Psoas muscle (tissue), 8 donors: ENCODE results near the gene HABP4. TPM values are rescaled to one million over a fixed set of nuclear protein-coding genes. Genes with fewer than 3 reads are reported as not detected.

Experiments used
- ATAC-seq, 4 donors: fragments of 200-7000 bp; cut with Tn5 transposase; one replicate each; pipeline ENCODE4 v1.9.1; 2020; ENCODE audit warnings: moderate library complexity in 3 of 4, mild to moderate bottlenecking in 2 of 4
- DNase-seq, 2 donors: peaks; one replicate each; pipeline ENCODE4 v3.0.0-alpha.2; 2020
- H3K27ac ChIP-seq: fragments of 200-600 bp; one replicate; pipeline ENCODE4 v1.8.0; 2022
- H3K27me3 ChIP-seq, 3 donors: fragments of 200-600 bp in 1 of 3; one replicate each; pipeline versions ENCODE4 v1.6.1 to v1.8.0; 2013 to 2022; ENCODE audit warnings: low read length in 2 of 3, mild to moderate bottlenecking in 2 of 3, moderate library complexity in 1 of 3; ENCODE audit not compliant: insufficient read depth in 3 of 3
- H3K36me3 ChIP-seq, 2 donors: fragments of 200-600 bp in 1 of 2; one replicate each; pipeline versions ENCODE4 v1.6.1 to v1.8.0; 2013 to 2022; ENCODE audit warnings: low read depth in 1 of 2, mild to moderate bottlenecking in 1 of 2, moderate library complexity in 1 of 2; ENCODE audit not compliant: insufficient read depth in 1 of 2
- H3K4me1 ChIP-seq: fragments of 200-600 bp; one replicate; pipeline ENCODE4 v1.8.0; 2022
- H3K4me3 ChIP-seq: fragments of 200-600 bp; one replicate; pipeline ENCODE4 v1.8.0; 2022; ENCODE audit warnings: mild to moderate bottlenecking
- H3K9me3 ChIP-seq: fragments of 200-600 bp; one replicate; pipeline ENCODE4 v1.8.0; 2022
- CTCF ChIP-seq: fragments of 200-600 bp; IDR thresholded peaks from one replicate; pipeline ENCODE4 v1.8.0; 2022; ENCODE audit warnings: antibody characterized with exemption
- WGBS, 3 donors: extraction: QIAGEN DNeasy Blood & Tissue Kit; methylation state at CpG; one replicate each; pipeline versions ENCODE4 v1.1.6 to v1.1.7; 2013; 5-methylcytosine and 5-hydroxymethylcytosine counted together
- intact Hi-C, 2 donors: fragments of 100-400 bp; cut with DNase I; formaldehyde crosslinking; loops; one replicate each; pipeline versions ENCODE4 v1.11.0 to v1.14.2; 2022
- polyA plus RNA-seq, 3 donors: library from polyadenylated mRNA; stranded (reverse); fragments of 200-250 nt; gene quantifications; one replicate each; pipeline ENCODE4 v1.2.3, GENCODE V29; 2013
- total RNA-seq, 4 donors: library from RNA; stranded (reverse); fragmentation: NEBNext Ultra II Directional in 2 of 4; extraction: Animal tissue kit (Norgen Biotek cat#: 25700) in 2 of 4; gene quantifications; one replicate each; pipeline versions ENCODE4 v1.2.1 to v1.2.4, GENCODE V29; 2021 to 2023
- donor health status: healthy with polysubstance abuse.
- donor health status: DM: no; HTN: no; CAD: no; lungs with moderate emphysema.
- donor health status: Bipolar disorder and iron deficiency.
- donor health status: healthy.
- donor health status: DM: yes; HTN: yes; CAD: no.
- donor health status: DM: no; HTN: no; CAD: no.
- donor health status: DM: no; HTN: no; CAD: no.
- donor health status: DM: yes; HTN: yes; CAD: no.

Gene HABP4
- total and polyA plus RNA-seq, 7 donors = 6.4 to 14.4 (median 9.3) TPM

- H3K4me3 ChIP-seq = no peak overlapping the region
- H3K4me1 ChIP-seq = no peaks in the 10 kb centered on the region
- H3K9me3 ChIP-seq = no peaks in the 10 kb centered on the region
- ATAC-seq (no peak), DNase-seq (no peak)
- intact Hi-C loops = no loop called here
- no peaks in the 10 kb centered on the region for H3K36me3 ChIP-seq
- 90 to 95% (median 92%) methylated on average over 5 of the region's 5 CpGs for WGBS, 3 donors
- no peak overlapping the region for H3K27ac ChIP-seq
- no peaks in the 10 kb centered on the region for H3K27me3 ChIP-seq
- no peak for TF ChIP-seq CTCF
Measured at GRCh38 chr9:96440671-96441199, 9.2 kb upstream of the HABP4 start.

- H3K9me3 ChIP-seq = no peaks in the 10 kb centered on the region
- intact Hi-C loops = loop anchor here (2.0 kb wide), 2 partner anchors 225 to 227 kb away; no protein-coding TSS in a partner anchor
- H3K4me3 ChIP-seq = no peak overlapping the region
- WGBS, 3 donors = 64 to 79% (median 64%) methylated on average over 5 of the region's 5 CpGs
- peak; percentile 79 for TF ChIP-seq CTCF
- no peaks in the 10 kb centered on the region for H3K27me3 ChIP-seq
- DNase-seq (no peak), ATAC-seq (peak; percentile 68 to 92 (median 80))
- H3K27ac ChIP-seq = no peak overlapping the region
- no peaks in the 10 kb centered on the region for H3K36me3 ChIP-seq
- no peaks in the 10 kb centered on the region for H3K4me1 ChIP-seq
Measured at GRCh38 chr9:96441798-96442445, 8.0 kb upstream of the HABP4 start.

GRCh38 chr9:96442491-96442890, 7.5 kb upstream of the HABP4 start:
- ATAC-seq (peak in 1 of 4 donors; percentile 24), DNase-seq (no peak)
- TF ChIP-seq CTCF = no peak
- 80 to 94% (median 85%) methylated on average over 2 to 3 of the region's 3 CpGs for WGBS, 3 donors
- no peak overlapping the region for H3K27ac ChIP-seq
- no peak overlapping the region for H3K4me3 ChIP-seq
- H3K27me3 ChIP-seq = no peaks in the 10 kb centered on the region
- H3K36me3 ChIP-seq = no peaks in the 10 kb centered on the region
- intact Hi-C loops = loop anchor here (2.0 kb wide), 2 partner anchors 224 to 226 kb away; no protein-coding TSS in a partner anchor
- no peaks in the 10 kb centered on the region for H3K9me3 ChIP-seq
- no peaks in the 10 kb centered on the region for H3K4me1 ChIP-seq

GRCh38 chr9:96447406-96447805, 2.6 kb upstream of the HABP4 start:
- H3K36me3 ChIP-seq = no peaks in the 10 kb centered on the region
- H3K27ac ChIP-seq = no peak overlapping the region
- no peaks in the 10 kb centered on the region for H3K4me1 ChIP-seq
- DNase-seq (no peak), ATAC-seq (no peak)
- intact Hi-C loops = no loop called here
- H3K9me3 ChIP-seq = no peaks in the 10 kb centered on the region
- no peak for TF ChIP-seq CTCF
- no peaks in the 10 kb centered on the region for H3K27me3 ChIP-seq
- 82 to 90% (median 84%) methylated on average over 3 of the region's 3 CpGs for WGBS, 3 donors
- H3K4me3 ChIP-seq = no peak overlapping the region
